A673 (cell line): ENCODE measurements around the gene TPH2. TPM values are rescaled to one million over a fixed set of nuclear protein-coding genes. Genes with fewer than 3 reads are reported as not detected.

Source experiments
- BruUV-seq: library from RNA; stranded (reverse); fragments of 400-500 nt; replicated peaks from 2 replicates; lab custom pipeline; 2021; lab: Mats Ljungman, UMichigan
- CTCF ChIA-PET: fragments of 300-600 bp; sonication (Branson Sonifier 250); formaldehyde crosslinking; loops from one replicate; lab custom pipeline; 2022; ENCODE audit warnings: antibody characterized with exemption; lab: Charles Lee
- POLR2A ChIA-PET: fragments of 300-600 bp; sonication (Branson Sonifier 250); formaldehyde crosslinking; loops from one replicate; lab custom pipeline; 2022; ENCODE audit warnings: antibody characterized with exemption; ENCODE audit not compliant: low non-redundant PET; lab: Charles Lee
- DNase-seq: peaks from one replicate; pipeline ENCODE4 v3.0.0-alpha.2; 2015; ENCODE audit warnings: low spot score
- H3K27ac ChIP-seq: fragments of 200-600 bp; sonication (generic); 2 replicates; pipeline ENCODE4 v1.5.1; 2016; ENCODE audit warnings: mixed run types, low read depth, mild to moderate bottlenecking, mixed read lengths, antibody characterized with exemption, low read length; ENCODE audit not compliant: poor library complexity, severe bottlenecking
- H3K27me3 ChIP-seq: fragments of 200-600 bp; sonication (generic); replicated peaks from 2 replicates; pipeline ENCODE4 v1.6.1; 2017; ENCODE audit warnings: mixed run types, low read depth, mild to moderate bottlenecking, mixed read lengths, antibody characterized with exemption, low read length; ENCODE audit not compliant: insufficient read depth, poor library complexity
- H3K36me3 ChIP-seq: fragments of 200-600 bp; sonication (generic); 2 replicates; pipeline ENCODE4 v1.6.1; 2016; ENCODE audit warnings: mixed run types, mild to moderate bottlenecking, mixed read lengths, antibody characterized with exemption, low read length; ENCODE audit not compliant: insufficient read depth, poor library complexity, severe bottlenecking
- H3K4me1 ChIP-seq: fragments of 200-600 bp; sonication (generic); 2 replicates; pipeline ENCODE4 v1.6.1; 2017; ENCODE audit warnings: mixed run types, mild to moderate bottlenecking, mixed read lengths, antibody characterized with exemption, low read length; ENCODE audit not compliant: insufficient read depth, poor library complexity, severe bottlenecking
- H3K4me3 ChIP-seq: fragments of 200-600 bp; sonication (generic); 2 replicates; pipeline ENCODE4 v1.5.1; 2016; ENCODE audit warnings: low read depth, mixed run types, mild to moderate bottlenecking, mixed read lengths, low read length; ENCODE audit not compliant: poor library complexity, severe bottlenecking
- H3K9me3 ChIP-seq: fragments of 200-600 bp; sonication (generic); 2 replicates; pipeline ENCODE4 v1.6.1; 2016; ENCODE audit warnings: mixed run types, low read depth, mild to moderate bottlenecking, mixed read lengths, antibody characterized with exemption, low read length; ENCODE audit not compliant: poor library complexity, severe bottlenecking
- EZH2 ChIP-seq: fragments of 200-600 bp; sonication (generic); IDR thresholded peaks from 2 replicates; pipeline ENCODE4 v1.6.1; 2017; ENCODE audit warnings: borderline replicate concordance, low read depth, mild to moderate bottlenecking, mixed read lengths, antibody characterized with exemption, low read length; ENCODE audit not compliant: poor library complexity, severe bottlenecking
- intact Hi-C: fragments of 100-400 bp; cut with micrococcal nuclease; formaldehyde crosslinking; loops from one replicate; pipeline ENCODE4 v1.10.0; 2022; ENCODE audit not compliant: unreplicated experiment
- total RNA-seq: library from RNA; stranded (reverse); gene quantifications from 2 replicates; pipeline ENCODE4 v1.2.3, GENCODE V29; 2021
- TF ChIP-seq, protein P1 (sequence below): fragments of 300-800, 200-600 bp; sonication (generic); conservative IDR thresholded peaks from 2 replicates; pipeline ENCODE4 v1.5.1; 2017; ENCODE audit warnings: low read depth, mild to moderate bottlenecking, antibody characterized with exemption, low read length, moderate library complexity, mixed read lengths

TPH2 gene
- total RNA-seq, 1 experiment from 2014 or later, result 0.82 TPM

DNA sequence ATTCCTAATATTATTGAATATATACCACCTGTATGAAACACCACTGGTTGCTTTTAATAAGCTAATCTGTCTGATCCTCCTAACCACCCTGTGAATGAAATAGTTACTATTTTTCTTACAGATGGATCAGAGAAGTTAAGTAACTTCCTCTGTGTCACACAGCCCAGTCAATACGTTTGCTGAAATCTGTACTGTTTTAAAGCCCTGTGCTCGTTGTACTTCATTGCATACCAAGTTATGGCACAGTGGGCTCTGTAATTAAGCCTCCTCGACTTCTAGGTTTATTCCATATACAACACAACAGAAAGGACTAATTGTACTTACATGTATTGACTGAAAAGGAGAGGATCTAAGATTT lies 137.9 kb downstream of the TPH2 start:
- TF ChIP-seq, protein P1, sequence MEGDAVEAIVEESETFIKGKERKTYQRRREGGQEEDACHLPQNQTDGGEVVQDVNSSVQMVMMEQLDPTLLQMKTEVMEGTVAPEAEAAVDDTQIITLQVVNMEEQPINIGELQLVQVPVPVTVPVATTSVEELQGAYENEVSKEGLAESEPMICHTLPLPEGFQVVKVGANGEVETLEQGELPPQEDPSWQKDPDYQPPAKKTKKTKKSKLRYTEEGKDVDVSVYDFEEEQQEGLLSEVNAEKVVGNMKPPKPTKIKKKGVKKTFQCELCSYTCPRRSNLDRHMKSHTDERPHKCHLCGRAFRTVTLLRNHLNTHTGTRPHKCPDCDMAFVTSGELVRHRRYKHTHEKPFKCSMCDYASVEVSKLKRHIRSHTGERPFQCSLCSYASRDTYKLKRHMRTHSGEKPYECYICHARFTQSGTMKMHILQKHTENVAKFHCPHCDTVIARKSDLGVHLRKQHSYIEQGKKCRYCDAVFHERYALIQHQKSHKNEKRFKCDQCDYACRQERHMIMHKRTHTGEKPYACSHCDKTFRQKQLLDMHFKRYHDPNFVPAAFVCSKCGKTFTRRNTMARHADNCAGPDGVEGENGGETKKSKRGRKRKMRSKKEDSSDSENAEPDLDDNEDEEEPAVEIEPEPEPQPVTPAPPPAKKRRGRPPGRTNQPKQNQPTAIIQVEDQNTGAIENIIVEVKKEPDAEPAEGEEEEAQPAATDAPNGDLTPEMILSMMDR, result no peak
- TF ChIP-seq EZH2, result no peak
- no peaks in the 10 kb centered on the region for H3K36me3 ChIP-seq
- POLR2A ChIA-PET, result no interaction called here
- peak overlapping the region; percentile 90 for H3K27ac ChIP-seq
- intact Hi-C loops, result no loop called here
- no peaks in the 10 kb centered on the region for H3K9me3 ChIP-seq
- CTCF ChIA-PET, result no interaction called here
- BruUV-seq, result no TSS peak
- no peaks in the 10 kb centered on the region for H3K27me3 ChIP-seq
- peaks cover 39% of the 10 kb centered on the region for H3K4me1 ChIP-seq
- H3K4me3 ChIP-seq, result no peak overlapping the region
- DNase-seq, result no peak

DNA sequence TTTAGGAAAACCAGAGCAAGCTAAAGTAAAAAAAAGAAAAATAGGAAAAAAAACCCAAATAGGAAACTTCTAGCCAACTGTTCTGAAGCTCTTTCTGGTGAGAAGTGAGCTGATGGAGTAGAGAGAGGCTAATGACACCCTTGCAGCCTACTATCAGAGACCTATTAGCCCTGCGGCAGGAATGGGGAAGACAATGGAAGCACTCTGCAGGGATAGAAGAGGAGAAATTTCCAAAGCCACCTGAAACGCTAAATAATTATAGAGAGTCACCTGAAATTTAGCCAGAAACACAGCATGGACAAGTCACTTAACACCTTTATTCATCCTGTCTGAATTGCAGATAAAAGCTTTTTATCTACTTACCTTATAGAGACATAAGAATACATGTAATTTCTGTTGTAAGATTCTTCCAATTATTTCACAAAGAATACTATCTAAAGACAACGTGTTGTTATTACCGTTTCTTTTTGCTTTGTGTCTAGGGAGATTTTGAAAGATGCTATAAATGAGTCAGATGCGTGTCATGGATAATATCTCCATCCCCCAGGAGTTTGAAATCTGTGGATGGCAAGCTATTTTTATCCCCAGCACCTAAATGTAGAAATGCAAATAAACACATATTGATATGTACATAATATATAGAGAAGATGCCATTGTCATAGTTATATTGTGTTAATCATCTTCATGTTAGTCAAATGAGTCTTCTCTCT lies 138.6 kb downstream of the TPH2 start:
- Histone ChIP-seq H3K36me3 (no peaks in the 10 kb centered on the region), H3K4me3 (no peak overlapping the region), H3K27ac (no peak overlapping the region), H3K9me3 (no peaks in the 10 kb centered on the region), H3K4me1 (peaks cover 46% of the 10 kb centered on the region), H3K27me3 (no peaks in the 10 kb centered on the region)
- intact Hi-C loops, result no loop called here
- ChIA-PET CTCF (no interaction called here), POLR2A (no interaction called here)
- TF ChIP-seq, protein P1, result no peak
- TF ChIP-seq EZH2, result no peak
- DNase-seq, result no peak
- BruUV-seq, result no TSS peak

DNA sequence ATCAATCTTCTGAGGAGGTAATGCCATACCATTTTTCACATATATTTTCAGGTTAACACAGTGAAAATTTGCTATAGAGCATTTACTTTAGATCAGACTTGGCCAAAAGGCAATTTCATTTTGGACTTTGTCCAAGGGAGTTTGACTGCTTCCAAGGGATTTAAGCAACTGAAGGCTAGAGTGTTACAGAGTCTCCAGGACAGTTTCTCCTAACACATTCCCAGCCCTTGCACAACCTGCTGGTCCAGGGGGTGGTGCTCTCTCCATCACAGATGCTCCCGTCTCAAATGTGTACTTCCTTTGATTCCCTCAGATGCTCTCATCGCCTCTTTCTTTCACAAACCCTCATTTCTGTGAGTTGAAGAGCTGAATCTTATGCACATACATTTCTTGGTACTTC lies 143.1 kb downstream of the TPH2 start:
- no peak for TF ChIP-seq EZH2
- TF ChIP-seq, protein P1, result no peak
- DNase-seq, result peak; percentile 55
- H3K9me3 ChIP-seq, result no peaks in the 10 kb centered on the region
- POLR2A ChIA-PET, result no interaction called here
- H3K4me1 ChIP-seq, result peaks cover 33% of the 10 kb centered on the region
- no peaks in the 10 kb centered on the region for H3K27me3 ChIP-seq
- BruUV-seq, result no TSS peak
- intact Hi-C loops, result loop anchor here (5.0 kb wide), 1 partner anchor 204 kb away; no protein-coding TSS in a partner anchor
- no peak overlapping the region for H3K4me3 ChIP-seq
- H3K36me3 ChIP-seq, result no peaks in the 10 kb centered on the region
- CTCF ChIA-PET, result no interaction called here
- no peak overlapping the region for H3K27ac ChIP-seq

Other genes starting within 250 kb of the TPH2 start
- gene RAB21, start 184.0 kb upstream of the TPH2 start, total RNA-seq, result 105 and 109 TPM in 2 replicates
- 138 and 160 TPM in 2 replicates for gene TBC1D15, start 99.1 kb upstream of the TPH2 start, total RNA-seq